OCI-LY3 (cell line): ENCODE data around the gene KBTBD4.

Experiments
- CTCF ChIP-seq: fragments of 200-600, 300-600 bp; sonication (generic); IDR thresholded peaks from 2 replicates; pipeline ENCODE4 v1.5.1; 2014; ENCODE audit warnings: antibody characterized with exemption, low read length, low read depth
- EZH2phosphoT487 ChIP-seq: fragments of 200-600 bp; shearing (Covaris generic); IDR thresholded peaks from 2 replicates; pipeline ENCODE4 v1.6.1; 2018; ENCODE audit warnings: antibody characterized with exemption, mixed run types, low read depth

GRCh38 chr11:47620836-47621378, 42.1 kb upstream of the KBTBD4 start:
- TF ChIP-seq CTCF (no peak), EZH2phosphoT487 (no peak)
